Measurements from ENCODE around the gene PCBP4. TPM values are rescaled to one million over a fixed set of nuclear protein-coding genes. Genes with fewer than 3 reads are reported as not detected.

The PCBP4 gene
- total RNA-seq, 2 experiments from 2014 or later: 2.0 to 12.5 TPM

DNA sequence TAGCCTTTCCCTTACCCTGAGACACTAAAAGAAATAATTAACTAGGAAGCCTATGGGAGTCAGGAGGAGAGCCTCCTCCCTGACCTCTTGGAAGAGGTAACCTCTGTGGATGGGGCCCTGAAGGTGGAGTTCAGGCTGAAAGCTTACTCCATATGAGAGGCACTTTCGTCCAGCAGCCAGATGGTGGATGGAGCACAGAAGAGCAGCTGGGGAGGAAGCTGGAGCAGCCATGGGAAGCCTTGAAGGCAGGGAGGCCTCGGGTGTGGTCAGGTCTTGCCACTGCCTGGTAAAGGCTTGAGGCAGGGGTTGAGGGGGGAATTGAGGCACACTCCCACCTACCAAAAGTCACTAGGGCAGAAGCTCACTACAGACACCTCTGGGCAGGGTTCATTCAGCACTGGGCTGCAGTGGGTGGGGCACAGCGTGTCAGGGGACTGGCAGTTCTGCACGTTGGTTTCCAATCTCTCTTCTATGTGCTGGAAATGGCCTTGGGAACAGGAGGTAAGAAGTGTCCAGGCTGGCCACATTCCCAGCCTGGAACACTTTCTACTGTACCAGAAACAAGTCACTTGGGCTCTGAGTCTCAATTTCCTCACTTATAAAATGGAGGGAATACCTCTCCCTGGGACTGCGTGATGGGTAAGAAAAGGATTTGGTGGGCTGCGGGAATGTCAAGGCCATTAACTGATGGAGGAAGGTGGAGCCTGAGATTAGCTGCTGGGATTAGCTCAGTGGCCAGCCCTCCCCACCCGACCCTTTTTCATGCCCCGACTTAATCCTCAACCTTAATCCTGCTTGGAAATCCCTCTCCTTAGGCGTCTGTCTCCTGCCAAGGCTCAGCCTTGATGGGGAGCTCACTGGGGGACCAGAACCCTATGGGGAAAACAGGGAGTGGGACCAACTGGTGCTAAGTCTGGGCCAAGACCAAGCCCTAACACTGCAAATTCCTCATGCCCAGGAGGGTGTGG, 5.4 kb downstream of the PCBP4 start:
- TF ChIP-seq, protein P1, sequence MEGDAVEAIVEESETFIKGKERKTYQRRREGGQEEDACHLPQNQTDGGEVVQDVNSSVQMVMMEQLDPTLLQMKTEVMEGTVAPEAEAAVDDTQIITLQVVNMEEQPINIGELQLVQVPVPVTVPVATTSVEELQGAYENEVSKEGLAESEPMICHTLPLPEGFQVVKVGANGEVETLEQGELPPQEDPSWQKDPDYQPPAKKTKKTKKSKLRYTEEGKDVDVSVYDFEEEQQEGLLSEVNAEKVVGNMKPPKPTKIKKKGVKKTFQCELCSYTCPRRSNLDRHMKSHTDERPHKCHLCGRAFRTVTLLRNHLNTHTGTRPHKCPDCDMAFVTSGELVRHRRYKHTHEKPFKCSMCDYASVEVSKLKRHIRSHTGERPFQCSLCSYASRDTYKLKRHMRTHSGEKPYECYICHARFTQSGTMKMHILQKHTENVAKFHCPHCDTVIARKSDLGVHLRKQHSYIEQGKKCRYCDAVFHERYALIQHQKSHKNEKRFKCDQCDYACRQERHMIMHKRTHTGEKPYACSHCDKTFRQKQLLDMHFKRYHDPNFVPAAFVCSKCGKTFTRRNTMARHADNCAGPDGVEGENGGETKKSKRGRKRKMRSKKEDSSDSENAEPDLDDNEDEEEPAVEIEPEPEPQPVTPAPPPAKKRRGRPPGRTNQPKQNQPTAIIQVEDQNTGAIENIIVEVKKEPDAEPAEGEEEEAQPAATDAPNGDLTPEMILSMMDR (conservative IDR thresholded peaks at IDR 0.05; ENCODE audit: low read length): no peak
- no peak for TF ChIP-seq EZH2phosphoT487 (IDR thresholded peaks at IDR 0.05; ENCODE audit: borderline replicate concordance, low read depth, low read length)
- Histone ChIP-seq H3K4me3 (ENCODE audit: low read depth, low read length, poor library complexity, severe bottlenecking) (no peak overlapping the region), H3K36me3 (ENCODE audit: insufficient read depth, low read length) (no peaks in the 10 kb centered on the region), H3K4me1 (ENCODE audit: insufficient read depth, low read length, poor library complexity, severe bottlenecking) (peaks cover under 1% of the 10 kb centered on the region), H3K9me2 (ENCODE audit: insufficient read depth, low read length) (no peaks in the 10 kb centered on the region), H3K79me2 (ENCODE audit: insufficient read depth, low read depth, low read length) (no peaks in the 10 kb centered on the region), H3K4me2 (ENCODE audit: low read length) (no peak overlapping the region), H3K9me3 (ENCODE audit: low read length) (no peaks in the 10 kb centered on the region), H3K27ac (ENCODE audit: low read depth, low read length, poor library complexity, severe bottlenecking) (no peak overlapping the region), H4K20me1 (ENCODE audit: insufficient read depth, low read length) (no peaks in the 10 kb centered on the region), H2AFZ (ENCODE audit: low read length) (no peak overlapping the region)
- CTCF ChIA-PET (ENCODE audit: unreplicated experiment): interaction anchor here (1.5 kb wide), 1 partner anchor 12 kb away, joined by 4 read pairs; the partner anchor contains the start of gene ABHD14B
- POLR2A ChIA-PET: no interaction called here
- intact Hi-C loops (cut with micrococcal nuclease; ENCODE audit: unreplicated experiment): no loop called here
- DNase-seq (ENCODE audit: low spot score): no peak
- BruUV-seq (replicated peaks): no TSS peak

DNA sequence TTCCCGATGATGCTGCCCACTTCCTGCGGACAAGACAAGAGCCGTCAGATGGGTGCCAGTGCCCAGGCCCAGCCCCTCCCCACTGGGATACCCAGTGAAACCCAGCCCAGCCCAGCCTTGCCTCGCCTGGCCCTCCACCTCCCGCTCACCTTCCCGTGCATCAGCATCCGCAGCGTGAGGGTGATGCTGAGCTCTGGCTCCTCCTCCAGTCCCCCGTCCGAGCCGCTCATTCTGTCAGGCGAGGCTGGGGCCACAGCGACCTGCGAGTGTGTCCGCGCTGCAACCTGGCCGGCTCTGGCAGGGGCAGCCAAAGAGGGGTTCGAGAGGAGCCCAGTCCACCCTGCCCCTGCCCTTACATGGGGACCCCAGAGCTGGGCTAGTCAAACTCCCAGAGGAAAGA, 6.2 kb downstream of the PCBP4 start:
- no peak overlapping the region for H3K4me2 ChIP-seq (ENCODE audit: low read length)
- no TSS peak for BruUV-seq (replicated peaks)
- H3K4me3 ChIP-seq (ENCODE audit: low read depth, low read length, poor library complexity, severe bottlenecking): no peak overlapping the region
- H4K20me1 ChIP-seq (ENCODE audit: insufficient read depth, low read length): no peaks in the 10 kb centered on the region
- DNase-seq (ENCODE audit: low spot score): no peak
- H3K79me2 ChIP-seq (ENCODE audit: insufficient read depth, low read depth, low read length): no peaks in the 10 kb centered on the region
- peaks cover 3% of the 10 kb centered on the region for H3K4me1 ChIP-seq (ENCODE audit: insufficient read depth, low read length, poor library complexity, severe bottlenecking)
- no peak overlapping the region for H2AFZ ChIP-seq (ENCODE audit: low read length)
- TF ChIP-seq EZH2phosphoT487 (IDR thresholded peaks at IDR 0.05; ENCODE audit: borderline replicate concordance, low read depth, low read length): no peak
- TF ChIP-seq, protein P1 (conservative IDR thresholded peaks at IDR 0.05; ENCODE audit: low read length): no peak
- no peak overlapping the region for H3K27ac ChIP-seq (ENCODE audit: low read depth, low read length, poor library complexity, severe bottlenecking)
- H3K9me3 ChIP-seq (ENCODE audit: low read length): no peaks in the 10 kb centered on the region
- intact Hi-C loops (cut with micrococcal nuclease; ENCODE audit: unreplicated experiment): no loop called here
- H3K36me3 ChIP-seq (ENCODE audit: insufficient read depth, low read length): no peaks in the 10 kb centered on the region
- H3K9me2 ChIP-seq (ENCODE audit: insufficient read depth, low read length): no peaks in the 10 kb centered on the region
- ChIA-PET POLR2A (no interaction called here), CTCF (ENCODE audit: unreplicated experiment) (no interaction called here)

DNA sequence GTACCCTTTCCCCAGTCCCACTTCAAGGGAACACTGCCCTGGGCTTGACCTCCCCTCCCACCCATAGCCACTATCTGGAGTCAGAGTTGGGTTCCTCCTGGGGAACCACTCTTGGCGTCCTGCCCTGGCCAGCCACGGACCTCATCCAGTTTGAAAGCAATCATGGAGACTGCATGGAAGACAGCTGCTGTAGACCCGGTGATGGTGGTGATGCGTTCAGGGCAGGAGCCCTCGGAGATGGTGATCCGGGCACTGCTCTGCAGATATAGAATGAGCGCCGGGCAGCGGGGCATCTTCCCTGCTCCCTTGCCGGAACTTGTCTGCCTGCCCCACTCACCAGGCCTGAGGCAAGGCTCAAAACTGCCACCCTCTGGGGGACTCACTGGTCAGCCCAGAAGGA, 6.9 kb downstream of the PCBP4 start:
- no peaks in the 10 kb centered on the region for H3K9me2 ChIP-seq (ENCODE audit: insufficient read depth, low read length)
- BruUV-seq (replicated peaks): no TSS peak
- ChIA-PET POLR2A (no interaction called here), CTCF (ENCODE audit: unreplicated experiment) (no interaction called here)
- H3K4me3 ChIP-seq (ENCODE audit: low read depth, low read length, poor library complexity, severe bottlenecking): no peak overlapping the region
- no peak overlapping the region for H3K4me2 ChIP-seq (ENCODE audit: low read length)
- no peak for DNase-seq (ENCODE audit: low spot score)
- H3K4me1 ChIP-seq (ENCODE audit: insufficient read depth, low read length, poor library complexity, severe bottlenecking): peaks cover 3% of the 10 kb centered on the region
- no peak overlapping the region for H2AFZ ChIP-seq (ENCODE audit: low read length)
- TF ChIP-seq EZH2phosphoT487 (IDR thresholded peaks at IDR 0.05; ENCODE audit: borderline replicate concordance, low read depth, low read length): no peak
- intact Hi-C loops (cut with micrococcal nuclease; ENCODE audit: unreplicated experiment): no loop called here
- no peaks in the 10 kb centered on the region for H4K20me1 ChIP-seq (ENCODE audit: insufficient read depth, low read length)
- no peaks in the 10 kb centered on the region for H3K36me3 ChIP-seq (ENCODE audit: insufficient read depth, low read length)
- H3K9me3 ChIP-seq (ENCODE audit: low read length): no peaks in the 10 kb centered on the region
- no peak overlapping the region for H3K27ac ChIP-seq (ENCODE audit: low read depth, low read length, poor library complexity, severe bottlenecking)
- no peaks in the 10 kb centered on the region for H3K79me2 ChIP-seq (ENCODE audit: insufficient read depth, low read depth, low read length)
